Mammary epithelial cell (primary cell): ENCODE results near the gene SLC38A10.

Source experiments
- EZH2 ChIP-seq: IDR thresholded peaks from 2 replicates; pipeline ENCODE4 v1.6.1; 2012; ENCODE audit warnings: low read length, inconsistent platforms, borderline replicate concordance
- TF ChIP-seq, protein P1 (sequence below), 2 donors: IDR thresholded peaks in 1 of 2; conservative IDR thresholded peaks in 1 of 2; 2 replicates each; pipeline ENCODE4 v1.5.1; 2011 to 2012; ENCODE audit warnings: inconsistent platforms in 2 of 2, low read length in 2 of 2, mild to moderate bottlenecking in 2 of 2, control low read depth in 1 of 2, low read depth in 1 of 2; ENCODE audit not compliant: insufficient read depth in 1 of 2; ENCODE audit errors: extremely low read depth in 1 of 2

- TF ChIP-seq, protein P1, sequence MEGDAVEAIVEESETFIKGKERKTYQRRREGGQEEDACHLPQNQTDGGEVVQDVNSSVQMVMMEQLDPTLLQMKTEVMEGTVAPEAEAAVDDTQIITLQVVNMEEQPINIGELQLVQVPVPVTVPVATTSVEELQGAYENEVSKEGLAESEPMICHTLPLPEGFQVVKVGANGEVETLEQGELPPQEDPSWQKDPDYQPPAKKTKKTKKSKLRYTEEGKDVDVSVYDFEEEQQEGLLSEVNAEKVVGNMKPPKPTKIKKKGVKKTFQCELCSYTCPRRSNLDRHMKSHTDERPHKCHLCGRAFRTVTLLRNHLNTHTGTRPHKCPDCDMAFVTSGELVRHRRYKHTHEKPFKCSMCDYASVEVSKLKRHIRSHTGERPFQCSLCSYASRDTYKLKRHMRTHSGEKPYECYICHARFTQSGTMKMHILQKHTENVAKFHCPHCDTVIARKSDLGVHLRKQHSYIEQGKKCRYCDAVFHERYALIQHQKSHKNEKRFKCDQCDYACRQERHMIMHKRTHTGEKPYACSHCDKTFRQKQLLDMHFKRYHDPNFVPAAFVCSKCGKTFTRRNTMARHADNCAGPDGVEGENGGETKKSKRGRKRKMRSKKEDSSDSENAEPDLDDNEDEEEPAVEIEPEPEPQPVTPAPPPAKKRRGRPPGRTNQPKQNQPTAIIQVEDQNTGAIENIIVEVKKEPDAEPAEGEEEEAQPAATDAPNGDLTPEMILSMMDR (conservative IDR thresholded peaks at IDR 0.05 in 1 of 2, IDR thresholded peaks at IDR 0.05 in 1 of 2; ENCODE audit: extremely low read depth in 1 of 2, insufficient read depth in 1 of 2, low read depth in 1 of 2, low read length in 2 of 2): no peak
- TF ChIP-seq EZH2: no peak
Measured at GRCh38 chr17:81312624-81313325, 17.7 kb upstream of the SLC38A10 start.
